Ascending aorta (tissue), 2 donors: Measurements from ENCODE around the gene EXOC4. TPM values are rescaled to one million over a fixed set of nuclear protein-coding genes. Genes with fewer than 3 reads are reported as not detected.

ENCODE experiments used
- DNase-seq, 2 donors: peaks; one replicate each; pipeline ENCODE4 v3.0.0-alpha.2; 2019; ENCODE audit warnings: low spot score in 2 of 2
- H3K27ac ChIP-seq, 2 donors: fragments of 200-600 bp; sonication (generic); one replicate each; pipeline ENCODE4 v1.5.1; 2016 to 2017; ENCODE audit warnings: mild to moderate bottlenecking in 1 of 2
- H3K27me3 ChIP-seq: fragments of 200-600 bp; sonication (generic); one replicate; pipeline ENCODE4 v1.5.1; 2017
- H3K36me3 ChIP-seq, 2 donors: fragments of 200-600 bp; sonication (generic); one replicate each; pipeline ENCODE4 v1.5.1; 2016
- H3K4me1 ChIP-seq, 2 donors: fragments of 200-600 bp; sonication (generic); one replicate each; pipeline ENCODE4 v1.5.1; 2016 to 2017; ENCODE audit warnings: mild to moderate bottlenecking in 1 of 2
- H3K4me3 ChIP-seq, 2 donors: fragments of 200-600 bp; sonication (generic); one replicate each; pipeline ENCODE4 v1.5.1; 2016 to 2017; ENCODE audit warnings: mild to moderate bottlenecking in 1 of 2
- H3K9me3 ChIP-seq, 2 donors: fragments of 200-600 bp; sonication (generic); one replicate each; pipeline ENCODE4 v1.5.1; 2016
- intact Hi-C: fragments of 100-400 bp; cut with DNase I; formaldehyde crosslinking; loops from one replicate; pipeline ENCODE4 v1.15.1; 2023
- total RNA-seq: library from RNA; depleted of rRNA; stranded (reverse); fragments of >200 nt; gene quantifications from one replicate; pipeline ENCODE4 v1.1.0, GENCODE V29; 2016
- TF ChIP-seq, protein P1 (sequence below), 3 experiments: fragments of 200-600 bp in 2 of 3; fragments of 450-650 bp in 1 of 3; sonication (generic) in 2 of 3; IDR thresholded peaks; one replicate each; pipeline ENCODE4 v1.5.1; 2016 to 2019; ENCODE audit warnings: antibody characterized with exemption in 3 of 3, mild to moderate bottlenecking in 1 of 3, moderate library complexity in 1 of 3

EXOC4 gene
- total RNA-seq, 1 donor from 2014 or later = 27.1 TPM

DNA sequence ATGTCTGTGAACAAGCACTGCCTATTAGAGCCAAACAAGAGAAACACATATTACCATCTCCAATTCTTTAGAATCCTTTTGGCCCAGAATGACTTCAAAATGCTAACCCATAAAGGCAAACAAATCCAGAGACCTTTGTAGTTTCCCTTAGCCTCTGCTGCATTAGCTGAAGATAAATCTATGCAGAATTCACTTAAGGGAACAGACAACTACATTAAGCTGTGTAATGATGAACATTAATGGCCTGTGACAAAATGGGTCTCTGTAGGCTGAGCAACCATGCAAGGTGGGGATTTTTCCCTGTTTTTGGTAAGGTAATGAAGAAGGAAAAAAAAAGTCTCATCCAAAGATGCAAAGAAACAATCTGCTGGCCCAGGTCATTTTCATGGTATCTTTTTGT lies 411.6 kb downstream of the EXOC4 start:
- intact Hi-C loops = no loop called here
- H3K4me1 ChIP-seq = no peaks in the 10 kb centered on the region
- no peak overlapping the region for H3K4me3 ChIP-seq

DNA sequence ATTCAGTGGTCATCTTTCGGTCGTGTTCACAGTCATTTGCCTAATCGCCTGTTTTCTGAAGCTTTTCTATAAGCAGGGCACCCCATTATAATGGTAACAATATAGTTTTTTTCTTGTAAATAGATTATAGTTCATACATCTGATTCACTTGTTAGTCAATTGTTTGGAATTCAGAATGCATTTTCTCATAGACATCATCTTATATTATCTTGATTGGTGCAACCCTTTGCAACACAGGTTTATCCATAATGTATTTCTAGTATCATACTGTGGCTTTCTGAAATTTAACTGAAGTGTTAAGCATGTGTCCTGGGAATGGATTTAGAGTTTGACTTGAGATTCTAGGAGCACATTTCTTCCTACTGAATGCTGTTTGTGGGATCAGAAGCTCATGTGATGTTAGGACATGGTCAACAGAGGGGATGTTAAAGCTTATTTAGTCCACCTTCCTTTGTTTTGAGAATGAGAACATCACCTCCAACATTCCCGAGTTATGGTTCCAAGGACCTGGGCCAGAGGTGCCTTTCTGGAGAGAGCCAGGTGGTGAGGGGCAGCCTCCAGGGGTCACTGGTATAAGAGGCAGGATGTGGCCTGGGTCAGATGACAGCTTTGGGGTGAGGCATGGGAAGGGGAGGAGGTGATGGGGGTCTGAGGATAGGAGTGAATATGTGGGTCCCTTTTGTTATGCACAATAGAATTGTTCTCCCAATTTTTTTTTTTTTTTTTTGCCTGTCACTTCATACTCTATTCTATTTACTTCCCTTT lies 415.6 kb downstream of the EXOC4 start:
- no peak overlapping the region for H3K4me3 ChIP-seq
- no peak for DNase-seq
- H3K27ac ChIP-seq = no peak overlapping the region
- intact Hi-C loops = no loop called here
- H3K4me1 ChIP-seq = no peaks in the 10 kb centered on the region
- H3K36me3 ChIP-seq = no peaks in the 10 kb centered on the region
- no peaks in the 10 kb centered on the region for H3K9me3 ChIP-seq
- H3K27me3 ChIP-seq = no peaks in the 10 kb centered on the region
- TF ChIP-seq, protein P1, sequence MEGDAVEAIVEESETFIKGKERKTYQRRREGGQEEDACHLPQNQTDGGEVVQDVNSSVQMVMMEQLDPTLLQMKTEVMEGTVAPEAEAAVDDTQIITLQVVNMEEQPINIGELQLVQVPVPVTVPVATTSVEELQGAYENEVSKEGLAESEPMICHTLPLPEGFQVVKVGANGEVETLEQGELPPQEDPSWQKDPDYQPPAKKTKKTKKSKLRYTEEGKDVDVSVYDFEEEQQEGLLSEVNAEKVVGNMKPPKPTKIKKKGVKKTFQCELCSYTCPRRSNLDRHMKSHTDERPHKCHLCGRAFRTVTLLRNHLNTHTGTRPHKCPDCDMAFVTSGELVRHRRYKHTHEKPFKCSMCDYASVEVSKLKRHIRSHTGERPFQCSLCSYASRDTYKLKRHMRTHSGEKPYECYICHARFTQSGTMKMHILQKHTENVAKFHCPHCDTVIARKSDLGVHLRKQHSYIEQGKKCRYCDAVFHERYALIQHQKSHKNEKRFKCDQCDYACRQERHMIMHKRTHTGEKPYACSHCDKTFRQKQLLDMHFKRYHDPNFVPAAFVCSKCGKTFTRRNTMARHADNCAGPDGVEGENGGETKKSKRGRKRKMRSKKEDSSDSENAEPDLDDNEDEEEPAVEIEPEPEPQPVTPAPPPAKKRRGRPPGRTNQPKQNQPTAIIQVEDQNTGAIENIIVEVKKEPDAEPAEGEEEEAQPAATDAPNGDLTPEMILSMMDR (IDR thresholded peaks at IDR 0.05) = no peak

More for the DNA sequence above, 411.6 kb downstream of the EXOC4 start:
- DNase-seq = no peak
- H3K9me3 ChIP-seq = no peaks in the 10 kb centered on the region
- TF ChIP-seq, protein P1 (IDR thresholded peaks at IDR 0.05) = no peak
- no peaks in the 10 kb centered on the region for H3K36me3 ChIP-seq
- H3K27ac ChIP-seq = no peak overlapping the region
- H3K27me3 ChIP-seq = no peaks in the 10 kb centered on the region

DNA sequence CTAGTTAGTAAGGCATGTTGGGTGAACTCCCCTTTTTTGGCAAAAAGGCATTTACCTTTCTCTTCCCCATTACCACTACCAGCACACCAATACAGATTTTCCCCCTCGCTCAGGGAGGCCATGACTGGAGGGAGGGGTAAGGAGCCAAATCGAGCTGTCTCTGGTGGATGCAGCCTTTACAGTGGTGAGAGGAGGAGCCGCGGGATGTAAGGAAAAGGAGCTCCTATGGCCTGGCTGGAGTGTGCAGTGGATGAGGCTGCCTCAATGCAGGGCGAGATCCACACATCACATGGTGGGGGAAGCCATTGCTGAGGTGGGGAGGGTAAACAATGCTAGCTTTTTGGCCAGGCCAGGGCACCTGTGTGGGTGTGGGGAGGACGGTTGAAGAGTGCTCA lies 416.2 kb downstream of the EXOC4 start:
- Histone ChIP-seq H3K36me3 (no peaks in the 10 kb centered on the region), H3K27ac (no peak overlapping the region), H3K4me3 (no peak overlapping the region), H3K27me3 (no peaks in the 10 kb centered on the region), H3K9me3 (no peaks in the 10 kb centered on the region), H3K4me1 (no peaks in the 10 kb centered on the region)
- no peak for DNase-seq
- intact Hi-C loops = no loop called here
- TF ChIP-seq, protein P1 (IDR thresholded peaks at IDR 0.05) = no peak

DNA sequence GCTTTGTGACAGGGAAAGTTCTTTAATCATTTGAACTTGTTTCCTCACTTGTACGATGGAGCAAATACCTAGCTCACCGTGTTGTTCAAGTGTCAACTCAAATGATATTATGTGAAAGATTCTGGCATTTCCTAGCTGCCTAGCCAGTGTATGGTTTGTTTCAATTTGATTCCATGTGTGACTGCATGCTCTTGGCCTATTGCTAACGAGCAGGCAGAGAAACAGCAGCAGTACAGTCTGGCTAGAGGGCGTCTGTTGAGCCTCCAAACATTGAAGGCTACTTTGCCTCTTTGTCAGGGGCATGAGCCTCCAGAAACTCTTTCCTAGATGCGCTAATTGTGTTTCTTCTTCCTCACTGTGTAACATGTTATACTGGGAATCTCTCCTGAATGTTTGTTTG lies 417.4 kb downstream of the EXOC4 start:
- no peak overlapping the region for H3K27ac ChIP-seq
- no peaks in the 10 kb centered on the region for H3K4me1 ChIP-seq
- DNase-seq = no peak
- no peak overlapping the region for H3K4me3 ChIP-seq
- no peaks in the 10 kb centered on the region for H3K9me3 ChIP-seq
- no peaks in the 10 kb centered on the region for H3K27me3 ChIP-seq
- TF ChIP-seq, protein P1 (IDR thresholded peaks at IDR 0.05) = no peak
- no peaks in the 10 kb centered on the region for H3K36me3 ChIP-seq
- intact Hi-C loops = no loop called here

DNA sequence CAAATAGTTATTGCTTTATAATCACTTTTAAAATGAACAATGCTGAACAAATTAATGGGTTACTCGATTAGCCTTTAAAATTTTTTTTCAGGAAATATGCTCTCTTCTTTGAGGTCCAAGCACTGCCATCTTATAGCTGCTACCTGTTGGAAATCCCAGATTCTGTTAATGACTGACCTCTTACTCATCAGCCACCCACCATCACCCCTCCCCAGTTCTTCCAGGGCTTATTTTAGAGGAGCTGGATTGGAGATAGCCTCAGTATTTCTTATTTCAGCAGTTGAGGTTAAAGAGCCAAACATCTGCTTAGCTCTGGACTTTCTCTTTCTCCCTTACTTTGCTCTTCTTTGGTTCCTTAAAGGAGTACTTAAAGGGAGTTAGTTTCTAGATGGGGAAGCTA lies 420.0 kb downstream of the EXOC4 start:
- H3K4me1 ChIP-seq = no peaks in the 10 kb centered on the region
- intact Hi-C loops = no loop called here

More for the DNA sequence above, 420.0 kb downstream of the EXOC4 start:
- Histone ChIP-seq H3K4me3 (no peak overlapping the region), H3K27ac (no peak overlapping the region), H3K27me3 (no peaks in the 10 kb centered on the region), H3K9me3 (no peaks in the 10 kb centered on the region), H3K36me3 (no peaks in the 10 kb centered on the region)
- TF ChIP-seq, protein P1 (IDR thresholded peaks at IDR 0.05) = no peak
- DNase-seq = no peak
